Measurements from ENCODE around the gene MEI1.

The MEI1 gene

DNA sequence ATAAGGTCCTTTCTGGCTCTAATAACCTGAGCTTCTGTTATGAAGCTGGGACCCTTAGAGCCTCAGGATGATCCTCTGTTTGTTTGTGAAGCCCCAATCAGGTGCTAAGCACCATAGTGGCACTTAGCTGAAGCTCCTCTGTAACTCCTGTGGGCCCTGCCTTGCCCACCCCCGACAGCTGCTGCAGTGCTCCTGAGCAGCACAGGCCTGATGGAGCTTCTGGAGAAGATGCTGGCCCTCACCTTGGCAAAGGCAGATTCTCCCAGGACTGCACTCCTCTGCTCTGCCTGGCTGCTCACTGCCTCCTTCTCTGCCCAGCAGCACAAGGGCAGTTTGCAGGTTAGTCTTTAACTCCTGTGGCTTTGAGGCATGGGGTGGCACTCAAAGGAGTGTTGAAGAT lies 82.2 kb downstream of the MEI1 start:
- DNase-seq (ENCODE audit: low read depth, low spot score): no peak

DNA sequence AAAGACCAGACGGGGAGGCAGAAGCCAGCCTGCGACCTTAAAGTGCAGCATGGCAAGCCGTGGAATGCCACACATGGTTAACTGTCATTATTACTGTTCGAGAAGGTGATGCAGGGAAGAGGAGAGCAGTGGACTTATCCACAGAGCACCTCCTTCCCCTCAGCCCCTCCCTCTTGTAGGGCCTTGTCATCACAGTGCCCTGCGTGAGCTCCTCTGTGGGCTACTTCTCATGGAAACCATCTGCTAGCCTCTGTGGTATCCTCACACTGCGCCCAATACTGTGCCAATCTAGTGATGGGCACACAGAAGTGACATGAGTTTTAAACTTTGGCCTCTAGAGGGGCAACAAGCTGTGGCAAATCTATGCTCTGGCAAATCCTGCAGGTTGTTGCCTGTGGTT lies 83.0 kb downstream of the MEI1 start:
- no peak for DNase-seq (ENCODE audit: low read depth, low spot score)

DNA sequence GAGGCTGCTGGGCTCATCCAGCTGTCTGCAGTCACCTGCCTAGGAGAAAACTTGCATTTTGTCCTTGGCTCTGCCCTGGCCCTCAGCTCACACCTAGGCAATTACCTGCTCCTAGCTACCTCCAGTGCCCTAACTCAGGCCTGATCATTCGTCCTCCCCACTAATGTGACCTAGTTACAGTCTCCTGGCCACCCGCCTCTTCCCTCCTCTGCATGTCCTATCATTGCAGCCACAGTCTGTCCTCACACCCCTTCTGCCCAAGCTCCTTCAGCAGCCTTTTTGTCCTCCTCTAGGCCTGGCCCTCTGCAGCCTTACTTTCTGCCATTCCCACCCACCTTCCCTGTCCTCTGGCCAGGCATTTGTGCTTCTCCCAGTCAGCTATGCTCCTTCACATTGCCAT lies 83.4 kb downstream of the MEI1 start:
- DNase-seq (ENCODE audit: low read depth, low spot score): no peak

DNA sequence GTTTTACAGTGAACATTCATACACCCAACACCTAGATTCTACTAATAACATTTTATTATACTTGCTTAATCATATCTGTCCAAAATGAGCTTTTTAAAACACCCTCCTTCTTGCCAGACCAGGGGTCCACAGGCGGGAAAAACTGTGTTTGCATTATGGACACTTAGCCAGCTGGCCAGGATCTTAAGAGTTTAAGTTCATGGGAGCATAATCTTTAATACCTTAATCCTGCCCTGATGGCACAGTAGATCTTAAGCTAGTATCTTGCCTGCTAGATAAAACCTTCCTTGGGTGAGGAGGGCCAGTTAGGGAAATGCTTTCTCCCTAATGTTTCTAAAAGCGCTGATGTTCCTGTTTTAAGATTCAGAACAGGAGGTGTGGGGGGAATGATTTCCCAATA lies 88.0 kb downstream of the MEI1 start:
- DNase-seq (ENCODE audit: low read depth, low spot score): no peak

DNA sequence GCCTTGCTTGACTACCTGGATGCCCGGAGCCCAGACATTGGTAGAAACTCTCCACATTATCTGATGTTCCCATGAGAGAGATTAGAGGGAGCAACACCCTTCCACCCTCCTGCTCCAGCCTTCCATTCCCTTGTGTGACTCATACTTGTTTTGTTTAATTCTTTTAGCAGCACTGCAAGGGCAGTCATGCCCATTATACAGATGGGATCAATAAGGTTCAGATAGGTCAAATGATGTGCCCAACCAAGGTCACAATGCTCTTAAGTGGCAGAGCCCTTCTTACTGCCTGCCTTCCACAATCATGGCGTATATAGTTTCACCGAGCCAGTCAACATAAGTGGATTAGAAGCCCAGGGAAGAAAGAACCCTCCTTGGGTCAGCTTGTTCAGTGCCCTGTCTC lies 94.6 kb downstream of the MEI1 start:
- no peak for DNase-seq (ENCODE audit: low read depth, low spot score)

DNA sequence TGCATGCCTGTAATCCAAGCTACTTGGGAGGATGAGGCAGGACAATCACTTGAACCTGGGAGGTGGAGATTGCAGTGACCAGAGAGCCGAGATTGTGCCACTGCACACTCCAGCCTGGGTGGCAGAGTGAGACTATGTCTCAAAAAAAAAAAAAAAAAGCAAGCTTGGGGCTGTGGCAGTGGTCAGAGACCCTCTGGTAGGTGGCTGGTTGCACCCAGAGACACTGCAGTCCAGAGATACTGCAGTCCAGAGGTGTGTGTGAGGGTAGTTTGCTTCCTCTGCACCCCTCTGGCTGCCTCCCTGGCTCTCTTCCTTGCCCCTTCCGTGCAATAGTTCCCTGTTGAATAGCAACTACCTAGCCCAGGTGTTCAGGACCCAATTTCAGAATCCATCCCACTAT lies 99.4 kb downstream of the MEI1 start:
- no peak for DNase-seq (ENCODE audit: low read depth, low spot score)

DNA sequence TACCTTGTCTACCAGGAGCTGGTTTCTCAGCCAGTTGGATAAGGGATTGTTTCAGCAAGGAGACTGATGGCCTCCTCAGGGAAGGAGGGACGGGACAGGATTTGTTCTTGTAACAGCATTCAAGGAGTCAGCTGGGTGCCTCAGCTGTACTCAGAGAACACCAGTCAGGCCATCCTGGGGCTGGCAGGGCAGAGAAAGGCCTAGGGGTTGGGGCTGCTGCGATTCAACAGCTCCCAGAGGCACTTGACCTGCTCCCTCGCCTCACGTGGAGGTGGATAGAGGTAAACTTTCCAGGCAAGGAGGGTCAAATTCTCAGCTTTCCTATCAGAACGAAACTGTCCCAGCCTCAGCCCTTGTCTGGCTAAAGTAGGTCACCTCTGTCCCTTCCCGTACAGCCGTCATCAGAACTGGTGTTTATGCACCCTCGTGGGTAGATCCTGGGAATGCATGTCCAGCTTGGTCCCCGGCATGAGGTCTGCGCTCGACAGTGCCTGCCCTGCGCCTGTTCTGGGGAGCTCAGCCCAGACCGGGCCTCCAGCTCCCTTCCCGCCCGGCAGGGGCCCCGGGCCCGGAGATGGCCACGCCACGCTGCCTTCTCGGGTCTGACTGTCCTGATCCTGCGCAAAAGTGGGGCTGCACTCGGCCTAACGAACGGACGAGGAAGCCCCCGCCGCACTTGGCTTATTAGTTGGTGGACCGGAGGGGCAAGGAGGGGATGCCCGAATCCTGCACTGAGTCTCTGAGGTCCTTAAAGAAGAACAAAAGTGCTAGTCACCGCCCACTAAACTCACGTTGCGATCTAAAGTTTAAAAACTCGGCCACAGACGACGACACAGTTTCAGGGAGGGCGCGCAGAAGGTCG lies 100.4 kb downstream of the MEI1 start:
- no peak for DNase-seq (ENCODE audit: low read depth, low spot score)

DNA sequence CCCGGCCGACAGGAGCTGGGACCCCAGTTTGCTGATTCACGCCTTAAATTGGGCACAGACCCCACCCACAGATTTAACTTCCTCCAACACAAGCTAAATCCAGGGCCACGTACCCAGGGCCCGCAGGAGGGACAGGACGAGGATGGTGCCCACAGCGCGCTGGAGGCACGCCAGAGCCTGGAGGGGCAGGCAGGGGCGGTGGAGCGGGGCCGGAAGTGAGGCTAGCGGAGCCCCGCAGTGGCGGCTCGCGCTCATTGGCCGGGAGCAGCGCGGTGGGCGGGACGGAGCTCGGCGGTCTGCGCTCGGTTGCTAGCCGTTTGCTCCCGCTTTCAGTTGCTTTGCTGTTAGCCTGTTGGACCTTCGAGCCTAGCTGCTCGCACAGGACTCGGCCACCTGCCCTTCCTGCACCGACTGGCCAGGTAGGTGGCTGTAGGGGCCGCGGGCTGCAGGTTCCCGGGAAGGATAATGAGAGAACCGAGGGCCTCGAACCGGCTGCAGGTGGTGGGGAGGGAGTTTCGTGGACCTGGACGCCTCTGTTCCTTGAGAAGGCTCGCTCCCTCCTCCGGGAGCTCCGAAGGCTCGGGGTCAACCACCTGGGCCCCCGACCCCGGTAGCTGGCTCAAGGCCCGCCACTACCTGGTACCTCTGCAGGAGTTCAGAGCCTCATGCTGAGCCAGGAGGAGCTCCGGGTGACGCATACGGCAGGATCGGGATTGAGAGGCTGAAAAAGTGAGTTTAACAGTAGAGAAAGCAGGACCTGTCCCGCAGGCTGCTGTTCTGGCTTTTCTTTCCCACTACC lies 101.2 kb downstream of the MEI1 start, which contains the start of gene CCDC134:
Gene CCDC134 (plus strand): TSS at position 332 of the 799 bp plus-strand sequence. CDS start 8,212 bp downstream, outside the sequence.
- peak; percentile 57 for DNase-seq (ENCODE audit: low read depth, low spot score)

DNA sequence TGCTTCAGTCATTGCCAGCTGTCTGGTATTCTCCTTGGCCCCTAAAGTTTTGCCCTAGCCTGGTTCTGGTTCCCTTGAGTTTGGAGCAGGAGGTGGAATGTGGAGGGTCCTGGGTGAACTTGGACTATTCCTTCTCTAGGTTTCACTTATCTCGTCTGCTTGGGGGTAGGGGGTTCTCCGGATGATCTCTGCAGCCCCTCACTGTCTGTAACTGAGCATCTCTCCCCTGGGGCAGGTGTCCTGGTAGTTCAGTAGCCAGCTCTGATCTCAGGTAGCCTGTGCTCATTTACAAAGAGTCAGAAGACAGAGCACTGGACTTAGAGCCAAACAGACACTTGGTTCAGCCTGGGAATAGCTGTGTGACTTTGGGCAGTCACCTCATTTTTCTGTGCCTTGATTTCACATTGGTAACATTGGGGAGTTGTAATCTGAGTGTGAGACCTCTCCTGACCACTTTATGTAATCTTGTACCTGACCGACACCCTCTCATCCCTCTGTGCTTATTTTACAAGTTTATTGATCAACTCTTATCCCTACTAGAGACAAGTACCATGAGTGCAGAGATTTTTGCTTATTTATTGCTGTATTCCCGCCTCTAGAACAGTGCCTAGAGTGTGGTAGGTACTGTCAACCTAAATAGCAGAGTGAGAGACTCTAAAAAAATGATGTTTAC lies 102.0 kb downstream of the MEI1 start:
- no peak for DNase-seq (ENCODE audit: low read depth, low spot score)

DNA sequence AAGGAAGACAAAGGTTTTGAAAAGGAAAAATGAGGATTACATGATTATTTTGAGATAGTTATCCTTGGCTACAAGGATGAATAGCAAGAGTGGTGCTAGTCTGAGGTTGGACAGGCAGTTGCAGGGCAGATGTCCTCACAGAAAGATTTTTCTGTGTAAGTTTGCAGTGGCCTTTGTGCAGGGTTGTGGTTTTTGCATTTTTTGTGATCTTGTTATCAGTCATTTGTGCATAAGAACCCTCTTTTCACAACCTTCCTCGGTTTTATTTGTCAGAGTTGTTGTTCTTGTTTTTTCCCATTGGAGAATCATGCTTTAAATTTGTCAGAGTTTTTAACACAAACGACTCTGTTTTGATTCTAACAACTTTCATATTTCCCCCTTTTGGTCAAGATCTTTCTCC lies 102.6 kb downstream of the MEI1 start:
- no peak for DNase-seq (ENCODE audit: low read depth, low spot score)

DNA sequence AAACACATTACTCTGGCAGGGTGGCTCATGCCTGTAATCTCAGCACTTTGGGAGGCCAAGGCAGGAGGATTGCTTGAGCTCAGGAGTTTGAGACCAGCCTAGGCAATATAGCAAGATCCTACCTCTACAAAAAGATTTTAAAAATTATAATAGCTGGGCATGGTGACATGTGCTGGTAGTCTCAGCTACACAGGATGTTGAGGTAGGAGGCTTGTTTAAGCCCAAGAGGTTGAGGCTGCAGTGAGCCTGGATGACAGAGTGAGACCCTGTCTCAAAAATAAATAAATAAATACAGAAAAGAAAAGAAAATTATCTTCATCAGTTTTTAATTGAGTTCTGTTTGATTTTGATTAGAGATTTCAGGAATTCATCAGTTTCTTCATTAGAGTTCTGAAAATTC lies 106.3 kb downstream of the MEI1 start:
- DNase-seq (ENCODE audit: low read depth, low spot score): no peak

DNA sequence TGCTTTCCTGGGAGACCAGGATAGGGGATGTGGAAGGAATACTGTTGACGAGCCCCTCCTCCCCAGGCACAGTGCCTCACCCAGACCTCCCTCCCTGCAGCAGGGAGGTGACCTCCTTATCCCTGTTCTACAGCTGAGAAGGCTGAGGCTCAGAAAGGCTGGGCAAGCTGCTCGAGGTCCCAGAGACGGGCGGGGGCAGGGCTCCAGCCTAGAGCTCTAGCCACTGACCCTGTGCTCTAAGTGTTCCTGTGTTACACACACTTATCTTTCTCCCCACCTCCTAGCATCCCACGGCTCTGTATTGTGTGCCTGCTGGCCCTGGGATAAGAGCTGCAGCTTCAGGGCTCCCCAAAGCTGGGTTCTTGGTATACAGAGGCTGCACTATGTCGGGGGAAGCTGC lies 109.1 kb downstream of the MEI1 start:
- no peak for DNase-seq (ENCODE audit: low read depth, low spot score)

DNA sequence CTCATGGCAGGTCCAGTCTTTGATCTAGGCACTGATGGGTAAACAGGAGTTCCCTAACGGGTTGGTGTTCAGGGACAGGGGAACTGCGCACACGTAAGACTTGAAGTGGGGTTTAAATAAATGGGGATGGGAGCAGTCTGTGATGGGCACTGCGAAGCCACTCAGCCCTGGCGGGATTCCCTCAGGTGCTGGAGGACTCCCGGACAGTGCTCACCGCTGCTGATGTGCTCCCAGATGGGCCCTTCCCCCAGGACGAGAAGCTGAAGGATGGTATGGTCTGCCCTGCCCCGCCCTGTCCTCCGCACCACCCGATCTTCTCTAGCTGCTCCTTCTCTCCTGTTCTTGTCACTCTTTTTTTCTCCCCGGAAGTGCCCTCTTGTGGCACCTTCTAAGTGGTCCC lies 110.7 kb downstream of the MEI1 start:
- DNase-seq (ENCODE audit: low read depth, low spot score): no peak

DNA sequence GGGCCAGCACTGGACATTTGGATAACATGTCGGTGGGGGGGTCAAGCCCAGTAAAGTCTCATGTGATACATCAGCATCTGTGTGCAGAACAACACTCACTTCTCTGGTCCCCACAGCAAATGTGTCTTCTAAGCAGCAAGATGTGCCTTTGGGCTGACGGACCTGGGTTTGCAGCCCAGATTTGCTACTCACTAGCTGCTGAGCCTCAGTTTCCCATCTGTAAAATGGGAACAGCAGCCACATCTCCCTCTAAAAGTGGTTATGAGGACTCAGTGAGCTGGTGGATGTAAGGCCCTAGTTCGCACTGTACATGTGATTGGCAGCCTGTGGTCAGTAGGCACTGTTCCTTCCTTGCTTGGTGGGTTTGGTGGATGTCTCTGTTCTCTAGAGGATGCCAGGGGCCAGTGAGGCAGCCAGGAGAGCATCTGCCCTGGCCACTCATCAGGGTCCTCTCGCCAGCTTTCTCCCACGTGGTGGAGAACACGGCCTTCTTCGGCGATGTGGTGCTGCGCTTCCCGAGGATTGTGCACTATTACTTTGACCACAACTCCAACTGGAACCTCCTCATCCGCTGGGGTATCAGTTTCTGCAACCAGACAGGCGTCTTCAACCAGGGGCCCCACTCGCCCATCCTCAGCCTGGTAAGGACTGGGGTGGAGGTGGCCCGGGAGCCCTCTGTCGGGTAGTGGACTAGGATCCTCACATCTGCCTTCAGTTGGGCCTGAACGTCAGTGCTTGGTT lies 113.7 kb downstream of the MEI1 start:
- DNase-seq (ENCODE audit: low read depth, low spot score): no peak

DNA sequence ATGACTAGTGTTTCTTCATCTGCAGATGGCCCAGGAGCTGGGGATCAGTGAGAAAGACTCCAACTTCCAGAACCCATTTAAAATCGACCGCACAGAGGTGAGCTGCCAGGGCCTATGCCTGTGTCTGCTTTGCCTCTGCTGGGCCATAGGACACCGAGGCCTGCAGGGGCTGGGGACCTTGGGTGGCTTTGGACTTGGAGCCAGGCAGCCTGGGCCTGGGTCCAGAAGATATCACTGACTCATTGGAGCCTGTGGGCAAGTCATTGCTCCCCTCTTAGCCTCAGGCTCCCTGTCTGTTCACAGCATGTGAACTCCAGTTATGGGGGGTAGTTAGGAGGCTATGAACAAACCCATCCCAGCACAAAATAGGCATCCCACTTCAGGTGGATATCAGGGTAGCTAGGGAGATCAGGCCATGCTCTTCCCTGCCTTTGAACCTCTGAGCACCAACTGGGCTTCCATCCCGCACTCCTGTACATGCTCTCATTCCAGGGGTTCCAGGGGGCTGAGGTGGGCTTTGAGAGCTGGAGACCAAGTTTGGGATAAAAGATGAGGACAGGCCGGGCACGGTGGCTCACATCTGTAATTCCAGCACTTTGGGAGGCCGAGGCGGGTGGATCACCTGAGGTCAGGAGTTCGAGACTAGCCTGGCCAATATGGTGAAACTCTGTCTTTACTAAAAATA lies 114.6 kb downstream of the MEI1 start:
- no peak for DNase-seq (ENCODE audit: low read depth, low spot score)

DNA sequence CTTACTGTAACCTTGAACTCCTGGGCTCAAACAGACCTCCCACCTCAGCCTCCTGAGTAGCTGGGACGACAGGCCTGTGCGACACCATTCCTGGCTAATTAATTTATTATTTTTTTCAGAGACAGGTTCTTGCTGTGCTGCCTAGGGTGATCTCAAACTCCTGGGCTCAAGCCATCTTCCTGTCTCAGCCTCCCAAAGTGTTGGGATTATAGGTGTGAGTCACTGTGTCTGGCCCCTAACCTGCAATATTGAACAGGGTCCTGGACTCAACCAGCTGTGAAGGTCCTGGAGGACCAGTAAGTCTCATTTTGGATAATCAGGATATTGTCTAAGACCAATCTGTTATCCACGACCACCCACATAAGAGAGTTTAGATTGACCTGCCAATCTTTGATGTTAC lies 116.4 kb downstream of the MEI1 start:
- DNase-seq (ENCODE audit: low read depth, low spot score): no peak

DNA sequence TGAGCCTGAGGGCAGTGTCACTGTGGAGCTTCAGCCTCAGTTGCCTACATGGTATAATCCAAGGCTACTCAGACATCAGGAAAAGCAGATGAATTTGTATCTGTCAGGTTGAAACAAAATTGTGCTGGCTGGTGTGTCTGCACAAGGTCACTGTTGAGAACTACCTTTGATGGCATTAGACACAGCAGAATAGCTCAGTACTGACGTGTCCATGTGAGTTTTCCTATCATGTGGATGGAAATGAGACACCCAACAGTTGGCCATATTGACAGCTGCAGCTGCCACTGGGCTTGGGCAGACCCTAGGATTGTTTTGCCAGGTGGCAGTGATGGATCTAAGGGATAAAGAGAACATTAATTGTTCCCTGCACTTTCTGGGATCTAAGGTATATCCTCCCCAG lies 116.9 kb downstream of the MEI1 start:
- DNase-seq (ENCODE audit: low read depth, low spot score): no peak

DNA sequence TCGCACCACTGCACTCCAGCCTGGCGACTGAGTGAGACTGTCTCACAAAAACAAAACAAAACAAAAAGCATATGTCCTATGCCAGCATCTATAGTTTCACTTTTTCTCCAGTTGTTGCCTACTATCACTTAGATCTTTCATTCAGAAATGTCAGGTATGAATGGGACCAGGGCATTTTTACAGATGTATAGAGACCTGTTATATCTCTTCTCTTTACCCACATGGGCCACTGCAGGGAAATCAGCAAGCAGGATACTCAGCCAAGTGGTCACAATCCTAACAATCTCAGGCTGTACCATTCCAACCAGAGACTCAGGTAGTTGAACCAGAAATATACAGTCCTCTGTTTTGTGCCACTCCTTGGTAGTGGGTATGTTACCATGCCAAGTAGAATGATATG lies 117.6 kb downstream of the MEI1 start:
- no peak for DNase-seq (ENCODE audit: low read depth, low spot score)

DNA sequence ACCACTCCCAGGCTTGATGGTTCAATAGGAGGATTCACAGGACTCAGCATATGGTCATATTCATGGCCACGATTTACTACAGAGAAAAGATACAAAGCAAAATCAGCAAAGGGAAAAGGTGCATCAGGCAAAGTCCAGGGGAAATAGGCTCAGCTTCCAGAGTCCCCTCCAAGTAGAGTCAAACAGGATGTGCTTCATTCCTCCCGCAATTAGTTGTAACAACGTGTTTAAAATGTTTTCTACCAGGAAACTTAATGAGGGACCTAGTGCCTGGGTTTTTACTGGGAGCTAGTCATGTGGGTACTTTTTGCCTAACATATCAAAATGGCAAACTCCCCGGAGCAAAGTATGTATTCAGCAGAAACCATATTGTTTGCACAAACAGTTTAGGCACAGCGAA lies 118.7 kb downstream of the MEI1 start:
- DNase-seq (ENCODE audit: low read depth, low spot score): no peak

DNA sequence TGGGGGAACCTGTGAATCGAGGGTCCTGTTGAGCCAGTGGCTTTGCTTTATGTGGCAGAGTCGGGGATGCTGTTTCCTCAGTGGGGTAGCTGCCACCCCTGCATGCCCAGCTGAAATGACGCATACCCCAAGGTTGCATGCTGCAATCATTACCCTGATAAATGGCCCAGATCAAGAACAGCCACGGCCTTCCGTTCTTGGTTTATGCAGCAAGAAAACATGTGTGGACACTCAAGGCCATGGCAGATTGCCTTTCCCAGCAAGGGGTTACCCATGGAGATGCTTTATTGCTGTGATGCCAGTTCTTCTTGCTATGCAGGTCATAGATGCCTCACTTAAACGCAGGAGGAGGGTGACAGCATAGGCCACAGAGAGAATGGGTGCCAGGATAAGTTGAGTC lies 119.3 kb downstream of the MEI1 start:
- DNase-seq (ENCODE audit: low read depth, low spot score): no peak

DNA sequence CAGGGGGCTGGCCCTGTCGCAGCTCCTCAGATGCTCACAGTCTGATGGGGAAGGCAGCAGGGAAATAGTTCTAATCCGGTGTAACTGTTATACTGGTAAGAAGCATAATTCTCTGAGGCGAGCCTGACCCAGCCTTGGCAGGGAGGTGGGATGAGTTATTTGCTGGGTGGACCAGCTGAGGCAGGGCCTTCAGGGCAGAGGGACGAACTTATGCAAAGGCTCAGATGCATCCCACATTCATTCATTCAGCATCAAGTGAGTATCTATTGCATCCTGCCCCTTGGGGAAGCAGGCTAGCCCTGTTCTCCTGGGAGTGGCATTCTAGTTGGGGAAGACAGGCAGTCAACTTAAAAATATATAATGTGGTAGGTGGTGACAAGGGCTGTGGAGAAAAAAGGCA lies 120.0 kb downstream of the MEI1 start:
- DNase-seq (ENCODE audit: low read depth, low spot score): no peak

All from smooth muscle cell of the brain vasculature (primary cell).